K562 (cell line): ENCODE data around the gene TPGS1. TPM values are rescaled to one million over a fixed set of nuclear protein-coding genes. Genes with fewer than 3 reads are reported as not detected.
A peak's percentile ranks its signal among the peaks of the same experiment; 100 is the strongest.

Source experiments
- CAMTA2 ChIP-seq: fragments of 250-450 bp; sonication (Bioruptor Pico); conservative IDR thresholded peaks from 2 replicates; pipeline ENCODE4 v1.5.1; 2022
- EZH2 ChIP-seq: IDR thresholded peaks from 2 replicates; pipeline ENCODE4 v1.6.1; 2012; ENCODE audit warnings: low read depth, mild to moderate bottlenecking, inconsistent platforms, low read length, borderline replicate concordance
- FOS ChIP-seq: IDR thresholded peaks from 3 replicates; pipeline ENCODE4 v1.6.1; 2011; ENCODE audit not compliant: insufficient read length; ENCODE audit errors: extremely low read depth
- KLF10 ChIP-seq: fragments of 250-450 bp; sonication (Bioruptor Pico); IDR thresholded peaks from 2 replicates; pipeline ENCODE4 v1.6.1; 2021; ENCODE audit warnings: matching md5 sums
- MEF2A ChIP-seq: IDR thresholded peaks from 2 replicates; pipeline ENCODE4 v1.6.1; 2011; ENCODE audit warnings: low read depth, mild to moderate bottlenecking, low read length, moderate library complexity; ENCODE audit not compliant: control insufficient read depth
- MEIS2 ChIP-seq: fragments of 450-650 bp; IDR thresholded peaks from 2 replicates; pipeline ENCODE4 v1.6.1; 2014; ENCODE audit warnings: mild to moderate bottlenecking; ENCODE audit not compliant: partially characterized antibody
- MYBL2 ChIP-seq, 2 experiments: fragments of 450-650 bp in 1 of 2; sonication (generic) in 1 of 2; formaldehyde crosslinking in 1 of 2; IDR thresholded peaks; 2 replicates each; pipeline versions ENCODE4 v1.6.1 to v1.8.1; 2017 to 2022; ENCODE audit warnings: borderline replicate concordance in 1 of 2, inconsistent platforms in 1 of 2, low read depth in 1 of 2, mild to moderate bottlenecking in 1 of 2, missing genetic modification reagents in 1 of 2, moderate library complexity in 1 of 2
- NCOA4 ChIP-seq: fragments of 450-650 bp; IDR thresholded peaks from 2 replicates; pipeline ENCODE4 v1.6.1; 2018; ENCODE audit warnings: mild to moderate bottlenecking; ENCODE audit not compliant: partially characterized antibody
- RBM22 ChIP-seq: fragments of 200-400 bp; formaldehyde crosslinking; IDR thresholded peaks from 2 replicates; pipeline ENCODE4 v1.6.1; 2018; ENCODE audit warnings: low read length, low read depth; ENCODE audit not compliant: poor library complexity, severe bottlenecking
- RBM25 ChIP-seq: fragments of 200-400 bp; formaldehyde crosslinking; IDR thresholded peaks from 2 replicates; pipeline ENCODE4 v1.6.1; 2018; ENCODE audit warnings: low read length, low read depth, moderate library complexity; ENCODE audit not compliant: severe bottlenecking
- SFPQ ChIP-seq: fragments of 200-400 bp; formaldehyde crosslinking; IDR thresholded peaks from 2 replicates; pipeline ENCODE4 v1.6.1; 2017; ENCODE audit warnings: mild to moderate bottlenecking, low read depth, low read length, moderate library complexity
- TAF9B ChIP-seq: fragments of 450-650 bp; IDR thresholded peaks from 2 replicates; pipeline ENCODE4 v1.6.1; 2018; ENCODE audit warnings: mild to moderate bottlenecking; ENCODE audit not compliant: partially characterized antibody
- YBX1 ChIP-seq: fragments of 450-650 bp; IDR thresholded peaks from 2 replicates; pipeline ENCODE4 v1.7.1; 2016; ENCODE audit warnings: mild to moderate bottlenecking
- ZBTB1 ChIP-seq: sonication (generic); formaldehyde crosslinking; IDR thresholded peaks from 2 replicates; pipeline ENCODE4 v1.8.1; 2023; ENCODE audit warnings: missing genetic modification reagents, low read depth, mild to moderate bottlenecking, borderline replicate concordance
- ZEB2 ChIP-seq: fragments of 450-650 bp; IDR thresholded peaks from 2 replicates; pipeline ENCODE4 v1.6.1; 2016
- ZKSCAN3 ChIP-seq: fragments of 250-450 bp; sonication (Bioruptor Pico); IDR thresholded peaks from 2 replicates; pipeline ENCODE4 v1.4.0; 2020
- ZNF23 ChIP-seq: fragments of 250-450 bp; sonication (Bioruptor Pico); IDR thresholded peaks from 2 replicates; pipeline ENCODE4 v1.4.0; 2020; ENCODE audit warnings: mild to moderate bottlenecking
- ZNF75A ChIP-seq: fragments of 450-650 bp; formaldehyde crosslinking; IDR thresholded peaks from 2 replicates; pipeline ENCODE4 v1.4.0; 2020; ENCODE audit warnings: mild to moderate bottlenecking
- ZNF785 ChIP-seq: fragments of 250-450 bp; sonication (Bioruptor Pico); IDR thresholded peaks from 2 replicates; pipeline ENCODE4 v1.4.0; 2020; ENCODE audit warnings: mild to moderate bottlenecking
- polyA plus RNA-seq, 8 experiments: library from polyadenylated mRNA; depleted of rRNA in 4 of 8; stranded (reverse) in 5 of 8; unstranded in 3 of 8; fragments of >200 nt; fragmentation: Nextera tagmentation in 2 of 8; fragmentation: Illumina TruSeq in 1 of 8; extraction: Ambion mirVana in 2 of 8; extraction: Trizol in 1 of 8; gene quantifications; 2 replicates each; pipeline versions ENCODE4 v1.2.1 to v1.2.3, GENCODE V29; 2011 to 2014; ENCODE audit warnings: inconsistent platforms in 1 of 8, missing spikeins in 1 of 8
- total RNA-seq, 7 experiments: library from RNA; depleted of rRNA in 6 of 7; stranded (reverse); fragments of >200 nt in 6 of 7; fragmentation: Illumina TruSeq in 2 of 7; extraction: Trizol in 2 of 7; gene quantifications; 2 replicates each; pipeline versions ENCODE4 v1.2.1 to v1.2.3, GENCODE V29; 2011 to 2021; ENCODE audit warnings: low replicate concordance in 1 of 7
- TF ChIP-seq, protein P1 (sequence below): fragments of 450-650 bp; IDR thresholded peaks from 2 replicates; pipeline ENCODE4 v1.7.1; 2018; ENCODE audit warnings: mild to moderate bottlenecking, low read depth; ENCODE audit not compliant: partially characterized antibody
- TF ChIP-seq, protein P2 (sequence below): fragments of 450-650 bp; IDR thresholded peaks from 2 replicates; pipeline ENCODE4 v1.6.1; 2017; ENCODE audit warnings: antibody characterized with exemption

Gene TPGS1
- total and polyA plus RNA-seq, 9 of the 15 experiments (the other 6 are each of a cell fraction or from before 2014, with no cell fraction given) = 0.30 to 31.6 (median 1.2) TPM; not detected in 2

DNA sequence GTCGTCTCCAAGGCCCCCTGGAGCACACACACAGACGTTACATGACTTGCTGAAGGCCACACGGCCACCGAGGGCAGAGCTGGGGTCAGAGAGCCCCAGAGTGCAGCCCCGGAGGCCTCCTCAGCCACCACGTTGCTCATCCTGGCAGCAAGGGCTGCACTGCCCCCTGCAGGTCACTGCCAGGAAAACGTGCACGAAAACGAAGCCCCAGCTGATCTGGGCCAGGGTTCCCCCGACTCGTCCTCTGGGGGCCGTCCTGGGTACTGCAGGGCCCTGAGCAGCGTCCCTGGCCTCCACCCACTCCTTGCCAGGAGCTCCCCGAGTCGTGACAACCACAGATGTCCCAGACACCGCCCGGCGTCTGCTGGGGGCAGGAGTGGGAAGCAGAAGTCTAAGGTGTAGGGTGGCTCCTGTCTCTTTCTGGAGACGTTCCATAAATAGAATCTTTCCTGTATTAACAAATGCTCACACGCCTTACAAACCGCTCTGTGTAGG, 3.4 kb downstream of the TPGS1 start (continued):
- TF ChIP-seq, protein P1, sequence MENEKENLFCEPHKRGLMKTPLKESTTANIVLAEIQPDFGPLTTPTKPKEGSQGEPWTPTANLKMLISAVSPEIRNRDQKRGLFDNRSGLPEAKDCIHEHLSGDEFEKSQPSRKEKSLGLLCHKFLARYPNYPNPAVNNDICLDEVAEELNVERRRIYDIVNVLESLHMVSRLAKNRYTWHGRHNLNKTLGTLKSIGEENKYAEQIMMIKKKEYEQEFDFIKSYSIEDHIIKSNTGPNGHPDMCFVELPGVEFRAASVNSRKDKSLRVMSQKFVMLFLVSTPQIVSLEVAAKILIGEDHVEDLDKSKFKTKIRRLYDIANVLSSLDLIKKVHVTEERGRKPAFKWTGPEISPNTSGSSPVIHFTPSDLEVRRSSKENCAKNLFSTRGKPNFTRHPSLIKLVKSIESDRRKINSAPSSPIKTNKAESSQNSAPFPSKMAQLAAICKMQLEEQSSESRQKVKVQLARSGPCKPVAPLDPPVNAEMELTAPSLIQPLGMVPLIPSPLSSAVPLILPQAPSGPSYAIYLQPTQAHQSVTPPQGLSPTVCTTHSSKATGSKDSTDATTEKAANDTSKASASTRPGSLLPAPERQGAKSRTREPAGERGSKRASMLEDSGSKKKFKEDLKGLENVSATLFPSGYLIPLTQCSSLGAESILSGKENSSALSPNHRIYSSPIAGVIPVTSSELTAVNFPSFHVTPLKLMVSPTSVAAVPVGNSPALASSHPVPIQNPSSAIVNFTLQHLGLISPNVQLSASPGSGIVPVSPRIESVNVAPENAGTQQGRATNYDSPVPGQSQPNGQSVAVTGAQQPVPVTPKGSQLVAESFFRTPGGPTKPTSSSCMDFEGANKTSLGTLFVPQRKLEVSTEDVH = no peak
- TF ChIP-seq EZH2 (no peak), ZKSCAN3 (no peak), YBX1 (no peak), ZNF785 (CRISPR knock-in tag) (no peak; the same call in 1 of the 2 replicates), MEF2A (no peak), RBM25 (no peak), KLF10 (no peak), RBM22 (peak; percentile 75), ZNF75A (CRISPR knock-in tag) (no peak), ZEB2 (no peak), MYBL2 (IDR thresholded peaks at IDR 0.05; ENCODE audit: low read depth) (no peak), MYBL2 (CRISPR knock-in tag; IDR thresholded peaks at IDR 0.05; ENCODE audit: borderline replicate concordance) (no peak), CAMTA2 (CRISPR knock-in tag) (no peak), SFPQ (no peak), ZBTB1 (CRISPR knock-in tag) (no peak; the same call in 1 of the 2 replicates), NCOA4 (no peak), ZNF23 (CRISPR knock-in tag) (no peak), FOS (no peak), MEIS2 (no peak), TAF9B (peak; percentile 38)
- TF ChIP-seq, protein P2, sequence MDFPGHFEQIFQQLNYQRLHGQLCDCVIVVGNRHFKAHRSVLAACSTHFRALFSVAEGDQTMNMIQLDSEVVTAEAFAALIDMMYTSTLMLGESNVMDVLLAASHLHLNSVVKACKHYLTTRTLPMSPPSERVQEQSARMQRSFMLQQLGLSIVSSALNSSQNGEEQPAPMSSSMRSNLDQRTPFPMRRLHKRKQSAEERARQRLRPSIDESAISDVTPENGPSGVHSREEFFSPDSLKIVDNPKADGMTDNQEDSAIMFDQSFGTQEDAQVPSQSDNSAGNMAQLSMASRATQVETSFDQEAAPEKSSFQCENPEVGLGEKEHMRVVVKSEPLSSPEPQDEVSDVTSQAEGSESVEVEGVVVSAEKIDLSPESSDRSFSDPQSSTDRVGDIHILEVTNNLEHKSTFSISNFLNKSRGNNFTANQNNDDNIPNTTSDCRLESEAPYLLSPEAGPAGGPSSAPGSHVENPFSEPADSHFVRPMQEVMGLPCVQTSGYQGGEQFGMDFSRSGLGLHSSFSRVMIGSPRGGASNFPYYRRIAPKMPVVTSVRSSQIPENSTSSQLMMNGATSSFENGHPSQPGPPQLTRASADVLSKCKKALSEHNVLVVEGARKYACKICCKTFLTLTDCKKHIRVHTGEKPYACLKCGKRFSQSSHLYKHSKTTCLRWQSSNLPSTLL = no peak
